Breast epithelium (tissue), 3 donors: Measurements from ENCODE around the gene STXBP5.
"Not testable (repeated sequence)": the region's sequence is repeated elsewhere in the genome, so short reads cannot be mapped to it uniquely, and the experiment has no call there.

Source experiments
- POLR2A ChIP-seq: fragments of 450-650 bp; IDR thresholded peaks from one replicate; pipeline ENCODE4 v1.6.1; 2016; ENCODE audit warnings: antibody characterized with exemption, mild to moderate bottlenecking, moderate library complexity
- TF ChIP-seq, protein P1 (sequence below), 3 donors: fragments of 450-650 bp; IDR thresholded peaks; one replicate each; pipeline ENCODE4 v1.5.1; 2016 to 2017; ENCODE audit warnings: antibody characterized with exemption in 3 of 3, mild to moderate bottlenecking in 3 of 3, moderate library complexity in 3 of 3

DNA sequence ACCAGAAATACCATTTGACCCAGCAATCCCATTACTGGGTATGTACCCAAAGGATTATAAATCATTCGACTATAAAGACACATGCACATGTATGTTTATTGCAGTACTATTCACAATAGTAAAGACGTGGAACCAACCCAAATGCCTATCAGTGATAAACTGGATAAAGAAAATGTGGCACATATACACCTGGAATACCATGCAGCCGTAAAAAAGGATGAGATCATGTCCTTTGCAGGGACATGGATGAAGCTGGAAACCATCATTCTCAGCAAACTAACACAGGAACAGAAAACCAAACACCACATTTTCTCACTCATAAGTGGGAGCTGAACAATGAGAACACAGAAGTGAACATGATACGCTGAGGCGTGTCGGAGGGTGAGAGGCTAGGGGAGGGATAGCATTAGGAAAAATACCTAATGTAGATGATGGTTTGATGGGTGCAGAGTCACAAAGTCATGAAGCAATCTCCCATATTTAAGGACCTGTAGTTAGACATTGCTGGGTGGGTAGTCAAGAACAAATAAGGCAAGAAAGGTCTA, 50.8 kb downstream of the STXBP5 start:
- TF ChIP-seq POLR2A: not testable (repeated sequence)
- TF ChIP-seq, protein P1, sequence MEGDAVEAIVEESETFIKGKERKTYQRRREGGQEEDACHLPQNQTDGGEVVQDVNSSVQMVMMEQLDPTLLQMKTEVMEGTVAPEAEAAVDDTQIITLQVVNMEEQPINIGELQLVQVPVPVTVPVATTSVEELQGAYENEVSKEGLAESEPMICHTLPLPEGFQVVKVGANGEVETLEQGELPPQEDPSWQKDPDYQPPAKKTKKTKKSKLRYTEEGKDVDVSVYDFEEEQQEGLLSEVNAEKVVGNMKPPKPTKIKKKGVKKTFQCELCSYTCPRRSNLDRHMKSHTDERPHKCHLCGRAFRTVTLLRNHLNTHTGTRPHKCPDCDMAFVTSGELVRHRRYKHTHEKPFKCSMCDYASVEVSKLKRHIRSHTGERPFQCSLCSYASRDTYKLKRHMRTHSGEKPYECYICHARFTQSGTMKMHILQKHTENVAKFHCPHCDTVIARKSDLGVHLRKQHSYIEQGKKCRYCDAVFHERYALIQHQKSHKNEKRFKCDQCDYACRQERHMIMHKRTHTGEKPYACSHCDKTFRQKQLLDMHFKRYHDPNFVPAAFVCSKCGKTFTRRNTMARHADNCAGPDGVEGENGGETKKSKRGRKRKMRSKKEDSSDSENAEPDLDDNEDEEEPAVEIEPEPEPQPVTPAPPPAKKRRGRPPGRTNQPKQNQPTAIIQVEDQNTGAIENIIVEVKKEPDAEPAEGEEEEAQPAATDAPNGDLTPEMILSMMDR (IDR thresholded peaks at IDR 0.05): not testable (repeated sequence)
